ENCODE results near the gene EML5. TPM values are rescaled to one million over a fixed set of nuclear protein-coding genes. Genes with fewer than 3 reads are reported as not detected.
A peak's percentile ranks its signal among the peaks of the same experiment; 100 is the strongest.
"Not testable (repeated sequence)": the region's sequence is repeated elsewhere in the genome, so short reads cannot be mapped to it uniquely, and the experiment has no call there.

The EML5 gene
- total RNA-seq, 1 donor: 3.8 TPM

GRCh38 chr14:88821888-88822287 is 29.1 kb upstream of the EML5 start:
- peaks cover 11% of the 10 kb centered on the region for H3K27me3 ChIP-seq (ENCODE audit: insufficient read depth, low read length)
- no peaks in the 10 kb centered on the region for H3K9me3 ChIP-seq (ENCODE audit: low read depth, low read length)
- no peak overlapping the region for H3K4me3 ChIP-seq (ENCODE audit: low read length)
- peaks cover 11% of the 10 kb centered on the region for H3K4me1 ChIP-seq (ENCODE audit: insufficient read depth, low read length)

DNA sequence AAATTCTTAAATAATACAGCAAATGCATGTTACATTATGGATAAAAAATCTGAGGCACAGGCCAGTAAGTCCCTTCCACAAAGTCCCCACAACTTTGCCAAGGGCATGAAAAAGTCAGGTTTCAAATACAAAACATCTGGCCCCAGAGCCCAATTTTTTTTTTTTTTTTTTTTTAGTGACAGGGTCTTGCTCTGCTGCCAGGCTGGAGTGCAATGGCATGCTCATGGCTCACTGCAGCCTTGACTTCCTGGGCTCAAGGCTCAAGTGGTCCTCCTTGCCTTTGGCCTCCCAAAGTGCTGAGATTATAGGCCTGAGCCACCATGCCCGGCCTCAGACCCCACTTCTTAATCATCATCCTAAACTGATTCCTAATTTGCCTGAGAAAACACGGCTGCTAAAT is 28.6 kb upstream of the EML5 start:
- no peak overlapping the region for H3K4me3 ChIP-seq (ENCODE audit: low read length)
- H3K4me1 ChIP-seq (ENCODE audit: insufficient read depth, low read length): peaks cover 11% of the 10 kb centered on the region
- no peaks in the 10 kb centered on the region for H3K9me3 ChIP-seq (ENCODE audit: low read depth, low read length)
- peaks cover 11% of the 10 kb centered on the region for H3K27me3 ChIP-seq (ENCODE audit: insufficient read depth, low read length)

DNA sequence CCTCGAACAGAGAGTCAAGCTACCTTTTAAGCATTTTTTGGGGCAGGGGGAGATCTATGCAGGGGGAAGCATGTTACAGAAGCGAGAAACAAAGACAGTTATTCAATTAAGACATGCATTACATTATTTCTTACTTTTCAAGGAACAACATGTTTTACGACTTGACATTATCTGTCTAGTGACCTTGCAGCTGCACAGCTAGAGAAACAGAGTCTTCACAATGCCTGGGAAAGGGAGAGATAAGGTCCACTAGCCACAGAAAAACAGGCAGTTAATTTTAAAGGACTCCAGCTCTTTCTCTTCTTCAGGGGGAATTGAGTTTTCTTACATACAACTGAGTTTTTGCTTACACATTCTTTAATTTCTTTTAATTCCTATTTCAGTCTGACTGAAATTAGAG is 26.9 kb upstream of the EML5 start:
- not testable (repeated sequence) for H3K4me1 ChIP-seq (ENCODE audit: insufficient read depth, low read length); H3K9me3 ChIP-seq (ENCODE audit: low read depth, low read length); H3K4me3 ChIP-seq (ENCODE audit: low read length)
- H3K27me3 ChIP-seq (ENCODE audit: insufficient read depth, low read length): peaks cover 11% of the 10 kb centered on the region

- Histone ChIP-seq H3K4me1 (ENCODE audit: insufficient read depth, low read length) (no peaks in the 10 kb centered on the region), H3K27me3 (ENCODE audit: insufficient read depth, low read length) (peaks cover 11% of the 10 kb centered on the region), H3K4me3 (ENCODE audit: low read length) (no peak overlapping the region), H3K9me3 (ENCODE audit: low read depth, low read length) (no peaks in the 10 kb centered on the region)
Measured at GRCh38 chr14:88818018-88818417, 25.3 kb upstream of the EML5 start.

GRCh38 chr14:88815980-88816379 is 23.2 kb upstream of the EML5 start:
- Histone ChIP-seq H3K27me3 (ENCODE audit: insufficient read depth, low read length) (peaks cover 14% of the 10 kb centered on the region), H3K4me3 (ENCODE audit: low read length) (no peak overlapping the region), H3K9me3 (ENCODE audit: low read depth, low read length) (no peaks in the 10 kb centered on the region), H3K4me1 (ENCODE audit: insufficient read depth, low read length) (no peaks in the 10 kb centered on the region)

- Histone ChIP-seq H3K9me3 (ENCODE audit: low read depth, low read length) (no peaks in the 10 kb centered on the region), H3K4me1 (ENCODE audit: insufficient read depth, low read length) (no peaks in the 10 kb centered on the region), H3K4me3 (ENCODE audit: low read length) (no peak overlapping the region), H3K27me3 (ENCODE audit: insufficient read depth, low read length) (peaks cover 9% of the 10 kb centered on the region)
Measured at GRCh38 chr14:88808359-88808758, 15.6 kb upstream of the EML5 start.

DNA sequence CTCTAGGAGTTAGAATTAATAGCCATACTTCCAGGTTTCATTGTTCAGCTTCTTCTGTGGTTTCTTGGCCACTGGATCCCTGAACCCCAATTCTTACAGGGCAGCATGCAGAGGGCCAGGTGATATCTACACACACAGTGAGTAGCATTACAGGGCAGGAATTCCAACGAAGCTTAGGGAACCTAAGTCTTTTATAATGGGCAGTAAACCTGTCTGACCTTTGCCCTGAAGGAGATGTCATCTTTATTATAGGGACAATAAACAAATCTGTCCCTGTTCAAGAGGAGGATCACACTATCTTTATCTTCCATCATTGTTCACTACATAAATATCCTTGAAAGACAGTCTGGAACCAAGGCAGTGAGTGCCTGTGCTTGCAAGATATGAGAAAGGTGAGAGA is 11.7 kb upstream of the EML5 start:
- H3K9me3 ChIP-seq (ENCODE audit: low read depth, low read length): no peaks in the 10 kb centered on the region
- H3K4me3 ChIP-seq (ENCODE audit: low read length): no peak overlapping the region
- no peaks in the 10 kb centered on the region for H3K4me1 ChIP-seq (ENCODE audit: insufficient read depth, low read length)
- H3K27me3 ChIP-seq (ENCODE audit: insufficient read depth, low read length): peaks cover 6% of the 10 kb centered on the region

DNA sequence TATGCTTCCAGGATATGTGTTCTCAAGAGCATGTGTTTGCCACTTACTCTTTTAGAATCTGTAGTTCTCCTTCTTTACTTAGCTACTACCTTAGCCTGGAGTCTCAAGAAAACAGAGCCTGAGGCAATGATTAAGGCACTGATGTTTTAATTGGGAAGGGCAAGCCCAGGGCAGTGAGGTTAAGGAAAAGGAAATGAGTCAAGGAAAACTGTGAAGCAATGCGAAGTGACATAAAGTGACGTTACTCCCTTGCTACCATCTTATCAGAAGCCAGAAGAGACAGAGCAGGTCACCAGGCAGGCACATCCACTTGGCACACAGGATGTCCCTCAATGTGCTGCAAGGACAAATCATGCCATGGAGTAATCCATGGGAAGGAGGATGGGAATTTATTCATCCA is 11.3 kb upstream of the EML5 start:
- peaks cover 6% of the 10 kb centered on the region for H3K27me3 ChIP-seq (ENCODE audit: insufficient read depth, low read length)
- no peaks in the 10 kb centered on the region for H3K9me3 ChIP-seq (ENCODE audit: low read depth, low read length)
- H3K4me1 ChIP-seq (ENCODE audit: insufficient read depth, low read length): no peaks in the 10 kb centered on the region
- H3K4me3 ChIP-seq (ENCODE audit: low read length): no peak overlapping the region

DNA sequence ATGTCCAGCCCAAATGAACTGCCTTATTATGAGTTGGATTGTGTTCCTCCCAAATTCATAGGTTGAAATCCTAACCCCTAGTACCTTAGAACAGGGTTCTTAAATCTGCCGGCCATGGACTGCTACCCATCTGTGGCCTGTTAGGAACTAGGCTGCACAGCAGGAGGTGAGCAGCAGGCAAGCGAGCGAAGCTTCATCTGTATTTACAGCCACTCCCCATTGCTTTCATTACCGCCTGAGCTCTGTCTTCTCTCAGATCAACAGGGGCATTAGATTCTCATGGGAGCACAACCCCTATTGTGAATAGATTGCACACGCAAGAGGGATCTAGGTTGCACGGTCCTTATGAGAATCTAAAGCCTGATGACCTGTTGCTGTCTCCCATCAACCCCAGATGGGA is 9.8 kb upstream of the EML5 start:
- H3K27me3 ChIP-seq (ENCODE audit: insufficient read depth, low read length): peaks cover 6% of the 10 kb centered on the region
- H3K4me1 ChIP-seq (ENCODE audit: insufficient read depth, low read length): no peaks in the 10 kb centered on the region
- no peaks in the 10 kb centered on the region for H3K9me3 ChIP-seq (ENCODE audit: low read depth, low read length)
- no peak overlapping the region for H3K4me3 ChIP-seq (ENCODE audit: low read length)

DNA sequence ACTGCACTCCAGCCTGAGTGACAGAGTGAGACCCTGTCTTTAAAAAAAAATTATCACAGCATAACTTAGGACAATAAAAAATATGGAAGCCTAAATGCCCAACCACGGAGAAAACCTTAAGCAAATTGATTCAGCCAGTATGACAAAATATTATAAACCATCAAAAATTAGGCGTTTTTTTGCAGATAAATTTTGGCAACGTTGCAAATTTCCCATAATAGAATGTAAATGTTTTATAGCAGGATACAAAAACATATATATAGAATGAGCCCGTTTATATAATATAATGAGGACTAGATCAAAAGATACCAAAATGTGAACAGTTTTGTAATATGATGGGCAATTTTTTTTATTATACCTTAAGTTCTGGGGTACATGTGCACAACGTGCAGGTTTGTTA is 6.8 kb upstream of the EML5 start:
- no peak overlapping the region for H3K4me3 ChIP-seq (ENCODE audit: low read length)
- H3K27me3 ChIP-seq (ENCODE audit: insufficient read depth, low read length): peaks cover 5% of the 10 kb centered on the region
- no peaks in the 10 kb centered on the region for H3K9me3 ChIP-seq (ENCODE audit: low read depth, low read length)
- H3K4me1 ChIP-seq (ENCODE audit: insufficient read depth, low read length): no peaks in the 10 kb centered on the region

DNA sequence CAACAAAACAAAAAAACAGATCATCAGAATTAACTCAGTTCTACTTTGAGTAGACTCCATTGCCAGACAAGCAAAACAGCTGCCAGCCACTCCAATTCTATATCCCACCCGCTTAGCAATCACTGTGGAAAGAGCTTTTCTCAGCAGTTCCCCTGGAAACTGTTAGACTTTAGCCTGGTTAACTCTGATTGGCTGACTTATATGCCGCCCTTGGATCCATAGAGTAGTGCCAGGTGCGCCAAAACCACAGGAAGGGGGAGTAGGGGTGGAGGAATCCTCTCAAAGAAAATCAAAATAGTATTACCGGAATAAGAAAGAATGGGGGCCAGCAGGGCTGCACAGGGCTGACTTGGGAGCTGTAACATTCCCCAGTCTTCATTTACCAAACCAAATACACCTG is 5.4 kb upstream of the EML5 start:
- no peak overlapping the region for H3K4me3 ChIP-seq (ENCODE audit: low read length)
- H3K9me3 ChIP-seq (ENCODE audit: low read depth, low read length): no peaks in the 10 kb centered on the region
- H3K27me3 ChIP-seq (ENCODE audit: insufficient read depth, low read length): peaks cover 2% of the 10 kb centered on the region
- peaks cover 4% of the 10 kb centered on the region for H3K4me1 ChIP-seq (ENCODE audit: insufficient read depth, low read length)

GRCh38 chr14:88793259-88793625 is 489 bp upstream of the EML5 start:
- Histone ChIP-seq H3K27me3 (ENCODE audit: insufficient read depth, low read length) (peaks cover 25% of the 10 kb centered on the region), H3K4me3 (ENCODE audit: low read length) (peak overlapping the region; percentile 41), H3K4me1 (ENCODE audit: insufficient read depth, low read length) (peaks cover 12% of the 10 kb centered on the region), H3K9me3 (ENCODE audit: low read depth, low read length) (no peaks in the 10 kb centered on the region)

GRCh38 chr14:88791629-88792472 is 902 bp downstream of the EML5 start:
- Histone ChIP-seq H3K27me3 (ENCODE audit: insufficient read depth, low read length) (peaks cover 23% of the 10 kb centered on the region), H3K4me1 (ENCODE audit: insufficient read depth, low read length) (peaks cover 12% of the 10 kb centered on the region), H3K9me3 (ENCODE audit: low read depth, low read length) (no peaks in the 10 kb centered on the region), H3K4me3 (ENCODE audit: low read length) (peak overlapping the region; percentile 41)

DNA sequence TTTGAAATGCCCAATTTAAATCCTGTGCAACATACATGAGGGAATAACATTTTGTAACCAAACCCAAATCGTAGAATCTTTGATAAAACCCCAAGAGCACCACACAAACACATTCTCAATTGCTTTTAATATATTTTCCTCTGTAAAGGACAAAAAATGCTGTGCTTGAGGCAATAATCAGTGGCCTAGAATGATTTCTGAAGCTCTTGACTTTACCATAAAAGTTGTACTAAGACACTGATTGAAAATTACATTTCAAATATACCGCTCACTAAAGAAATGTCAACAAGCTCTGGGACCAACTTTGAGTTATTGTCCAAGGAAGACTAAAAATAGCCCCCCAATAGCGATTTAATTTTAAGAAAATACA is 1.5 kb downstream of the EML5 start:
- H3K27me3 ChIP-seq (ENCODE audit: insufficient read depth, low read length): peaks cover 23% of the 10 kb centered on the region
- no peak overlapping the region for H3K4me3 ChIP-seq (ENCODE audit: low read length)
- H3K9me3 ChIP-seq (ENCODE audit: low read depth, low read length): no peaks in the 10 kb centered on the region
- H3K4me1 ChIP-seq (ENCODE audit: insufficient read depth, low read length): peaks cover 12% of the 10 kb centered on the region

GRCh38 chr14:88790501-88791251 is 2.1 kb downstream of the EML5 start:
- H3K27me3 ChIP-seq (ENCODE audit: insufficient read depth, low read length): peaks cover 23% of the 10 kb centered on the region
- H3K4me1 ChIP-seq (ENCODE audit: insufficient read depth, low read length): peaks cover 12% of the 10 kb centered on the region
- no peaks in the 10 kb centered on the region for H3K9me3 ChIP-seq (ENCODE audit: low read depth, low read length)
- no peak overlapping the region for H3K4me3 ChIP-seq (ENCODE audit: low read length)

GRCh38 chr14:88789573-88789972 is 3.2 kb downstream of the EML5 start:
- Histone ChIP-seq H3K4me1 (ENCODE audit: insufficient read depth, low read length) (peaks cover 12% of the 10 kb centered on the region), H3K27me3 (ENCODE audit: insufficient read depth, low read length) (peaks cover 23% of the 10 kb centered on the region)
- not testable (repeated sequence) for H3K9me3 ChIP-seq (ENCODE audit: low read depth, low read length); H3K4me3 ChIP-seq (ENCODE audit: low read length)
